Measurements from ENCODE around the gene KRTAP5-3. TPM values are rescaled to one million over a fixed set of nuclear protein-coding genes. Genes with fewer than 3 reads are reported as not detected.

The KRTAP5-3 gene
- total RNA-seq, 1 experiment from 2014 or later = not detected

DNA sequence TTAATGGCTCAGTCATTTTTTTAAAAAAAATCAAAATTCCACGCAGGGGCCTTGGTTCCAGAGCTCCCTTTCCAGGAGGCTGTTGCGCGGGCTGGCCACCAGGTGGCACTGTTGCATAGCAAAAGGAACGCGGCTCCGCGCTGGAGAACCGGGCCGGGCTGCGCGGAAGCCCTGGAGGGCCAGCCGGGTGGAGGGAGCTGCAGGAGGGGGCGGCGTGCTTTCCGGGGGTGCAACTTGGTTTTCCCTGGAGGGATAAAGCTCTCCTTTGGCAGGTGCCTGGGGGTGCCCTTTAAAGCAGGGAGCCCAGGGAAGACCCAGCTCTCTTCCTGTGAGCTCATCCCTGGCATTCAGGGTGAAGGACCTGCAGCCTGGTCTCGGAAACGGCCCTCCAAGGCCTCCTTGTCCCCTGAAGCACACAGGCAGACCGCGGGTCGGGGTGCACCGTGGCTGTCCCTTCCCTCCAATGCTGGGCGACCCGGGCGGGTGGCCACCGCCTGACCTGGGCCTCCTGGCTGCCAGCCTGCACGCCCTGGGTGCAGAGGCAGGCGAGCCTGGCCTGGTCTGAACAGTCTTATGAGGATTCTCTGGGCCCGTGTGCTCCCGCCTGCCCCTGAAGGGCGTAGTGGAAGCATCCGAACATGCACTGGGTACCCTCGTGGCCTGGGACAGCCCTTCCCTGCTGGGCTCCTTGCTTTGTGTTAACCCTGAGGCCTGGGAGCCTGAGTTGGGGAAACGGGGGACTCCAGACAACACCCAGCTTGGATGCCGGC, 44.7 kb upstream of the KRTAP5-3 start:
- no TSS peak for BruUV-seq (replicated peaks)
- no peaks in the 10 kb centered on the region for H3K4me1 ChIP-seq (replicated peaks; ENCODE audit: insufficient read depth)
- TF ChIP-seq, protein P1, sequence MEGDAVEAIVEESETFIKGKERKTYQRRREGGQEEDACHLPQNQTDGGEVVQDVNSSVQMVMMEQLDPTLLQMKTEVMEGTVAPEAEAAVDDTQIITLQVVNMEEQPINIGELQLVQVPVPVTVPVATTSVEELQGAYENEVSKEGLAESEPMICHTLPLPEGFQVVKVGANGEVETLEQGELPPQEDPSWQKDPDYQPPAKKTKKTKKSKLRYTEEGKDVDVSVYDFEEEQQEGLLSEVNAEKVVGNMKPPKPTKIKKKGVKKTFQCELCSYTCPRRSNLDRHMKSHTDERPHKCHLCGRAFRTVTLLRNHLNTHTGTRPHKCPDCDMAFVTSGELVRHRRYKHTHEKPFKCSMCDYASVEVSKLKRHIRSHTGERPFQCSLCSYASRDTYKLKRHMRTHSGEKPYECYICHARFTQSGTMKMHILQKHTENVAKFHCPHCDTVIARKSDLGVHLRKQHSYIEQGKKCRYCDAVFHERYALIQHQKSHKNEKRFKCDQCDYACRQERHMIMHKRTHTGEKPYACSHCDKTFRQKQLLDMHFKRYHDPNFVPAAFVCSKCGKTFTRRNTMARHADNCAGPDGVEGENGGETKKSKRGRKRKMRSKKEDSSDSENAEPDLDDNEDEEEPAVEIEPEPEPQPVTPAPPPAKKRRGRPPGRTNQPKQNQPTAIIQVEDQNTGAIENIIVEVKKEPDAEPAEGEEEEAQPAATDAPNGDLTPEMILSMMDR (conservative IDR thresholded peaks at IDR 0.05) = peak; percentile 92
- TF ChIP-seq EZH2 (IDR thresholded peaks at IDR 0.05; ENCODE audit: low read depth) = no peak
- no peaks in the 10 kb centered on the region for H3K79me2 ChIP-seq (ENCODE audit: low read depth)
- intact Hi-C loops (cut with micrococcal nuclease; ENCODE audit: unreplicated experiment) = loop anchor here (1.0 to 5.0 kb wide), 2 partner anchors 39 to 499 kb away; no protein-coding TSS in a partner anchor
- no peaks in the 10 kb centered on the region for H3K9me3 ChIP-seq (ENCODE audit: insufficient read depth, low read depth)
- H3K4me2 ChIP-seq = no peak overlapping the region
- no peaks in the 10 kb centered on the region for H3F3A ChIP-seq (ENCODE audit: insufficient read depth, low read depth)
- ChIA-PET POLR2A (ENCODE audit: unreplicated experiment) (no interaction called here), CTCF (interaction anchor here (0.5 to 1.8 kb wide), 15 partner anchors 56 to 734 kb away, joined by 3 to 30 read pairs (median 4); no protein-coding TSS in a partner anchor)
- H3K9me2 ChIP-seq (ENCODE audit: insufficient read depth) = no peaks in the 10 kb centered on the region
- no peaks in the 10 kb centered on the region for H3K36me3 ChIP-seq (ENCODE audit: low read depth)
- peak in 1 of 2 experiments; percentile 61 for DNase-seq
- no peak overlapping the region for H2AFZ ChIP-seq
- no peak overlapping the region for H3K27ac ChIP-seq
- no peak overlapping the region for H3K4me3 ChIP-seq
- no peaks in the 10 kb centered on the region for H4K20me1 ChIP-seq (ENCODE audit: insufficient read depth)
- peaks cover 39% of the 10 kb centered on the region for H3K27me3 ChIP-seq (ENCODE audit: insufficient read depth, low read depth)

DNA sequence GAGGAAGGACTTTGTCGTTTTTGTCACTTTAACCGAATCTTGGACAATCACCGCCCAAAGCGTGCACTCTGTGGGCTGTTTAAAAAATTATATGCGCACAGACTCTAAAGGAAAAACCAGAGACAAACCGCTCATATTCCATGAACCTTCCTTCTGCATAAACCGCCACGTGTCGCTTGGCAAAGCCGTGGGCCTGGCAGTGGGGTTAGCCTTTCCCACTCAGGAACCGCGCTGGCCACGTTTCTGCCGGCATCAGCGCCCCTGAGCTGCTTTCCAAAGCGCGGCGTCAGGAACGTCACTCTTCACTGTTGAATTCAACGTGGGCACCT, 44.1 kb upstream of the KRTAP5-3 start:
- no peaks in the 10 kb centered on the region for H3K36me3 ChIP-seq (ENCODE audit: low read depth)
- intact Hi-C loops (cut with micrococcal nuclease; ENCODE audit: unreplicated experiment) = loop anchor here (5.0 kb wide), 1 partner anchor 40 kb away; no protein-coding TSS in a partner anchor
- BruUV-seq (replicated peaks) = no TSS peak

DNA sequence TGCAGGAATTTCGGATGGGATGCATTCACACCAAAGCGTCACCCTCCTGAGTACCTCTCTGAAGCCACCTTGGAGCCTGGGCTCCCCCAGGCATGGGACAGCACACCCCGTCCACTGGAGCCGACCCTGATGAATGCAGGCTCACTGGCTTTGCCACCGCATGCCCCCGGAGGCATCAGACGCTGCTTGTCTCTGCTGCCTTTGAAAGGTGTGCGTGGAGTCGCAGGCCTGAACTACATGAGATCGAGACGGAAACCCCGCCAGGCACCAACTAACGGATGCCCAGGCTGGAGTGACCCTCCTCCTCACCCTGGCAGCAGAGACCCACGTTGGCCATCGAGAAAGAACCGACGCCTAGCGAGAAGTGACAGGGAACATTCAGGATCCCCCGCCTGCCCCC, 43.8 kb upstream of the KRTAP5-3 start:
- peaks cover 34% of the 10 kb centered on the region for H3K27me3 ChIP-seq (ENCODE audit: insufficient read depth, low read depth)
- no peak for DNase-seq
- no peaks in the 10 kb centered on the region for H3K9me3 ChIP-seq (ENCODE audit: insufficient read depth, low read depth)
- no peaks in the 10 kb centered on the region for H4K20me1 ChIP-seq (ENCODE audit: insufficient read depth)
- ChIA-PET POLR2A (ENCODE audit: unreplicated experiment) (no interaction called here), CTCF (interaction anchor here (0.5 to 1.8 kb wide), 13 partner anchors 57 to 733 kb away, joined by 3 to 30 read pairs (median 4); no protein-coding TSS in a partner anchor)
- no peaks in the 10 kb centered on the region for H3K9me2 ChIP-seq (ENCODE audit: insufficient read depth)
- H3K4me3 ChIP-seq = no peak overlapping the region
- H3K36me3 ChIP-seq (ENCODE audit: low read depth) = no peaks in the 10 kb centered on the region
- no peaks in the 10 kb centered on the region for H3F3A ChIP-seq (ENCODE audit: insufficient read depth, low read depth)
- no peak overlapping the region for H2AFZ ChIP-seq
- no peaks in the 10 kb centered on the region for H3K4me1 ChIP-seq (replicated peaks; ENCODE audit: insufficient read depth)
- H3K79me2 ChIP-seq (ENCODE audit: low read depth) = no peaks in the 10 kb centered on the region
- intact Hi-C loops (cut with micrococcal nuclease; ENCODE audit: unreplicated experiment) = loop anchor here (5.0 kb wide), 1 partner anchor 40 kb away; no protein-coding TSS in a partner anchor
- H3K27ac ChIP-seq = no peak overlapping the region
- TF ChIP-seq, protein P1 (conservative IDR thresholded peaks at IDR 0.05) = no peak
- BruUV-seq (replicated peaks) = no TSS peak
- no peak overlapping the region for H3K4me2 ChIP-seq

More for the DNA sequence above, 44.1 kb upstream of the KRTAP5-3 start:
- Histone ChIP-seq H3K9me2 (ENCODE audit: insufficient read depth) (no peaks in the 10 kb centered on the region), H4K20me1 (ENCODE audit: insufficient read depth) (no peaks in the 10 kb centered on the region), H3K79me2 (ENCODE audit: low read depth) (no peaks in the 10 kb centered on the region), H3K27me3 (ENCODE audit: insufficient read depth, low read depth) (peaks cover 34% of the 10 kb centered on the region), H3K4me2 (no peak overlapping the region), H3K4me3 (no peak overlapping the region), H3K4me1 (replicated peaks; ENCODE audit: insufficient read depth) (no peaks in the 10 kb centered on the region), H3F3A (ENCODE audit: insufficient read depth, low read depth) (no peaks in the 10 kb centered on the region), H3K9me3 (ENCODE audit: insufficient read depth, low read depth) (no peaks in the 10 kb centered on the region), H3K27ac (no peak overlapping the region), H2AFZ (no peak overlapping the region)
- TF ChIP-seq EZH2 (IDR thresholded peaks at IDR 0.05; ENCODE audit: low read depth) = no peak
- POLR2A ChIA-PET (ENCODE audit: unreplicated experiment) = no interaction called here
- CTCF ChIA-PET = interaction anchor here (0.5 to 1.8 kb wide), 13 partner anchors 57 to 734 kb away, joined by 3 to 30 read pairs (median 4); no protein-coding TSS in a partner anchor
- no peak for DNase-seq

Data from PC-9 (cell line).